OCI-LY7 (cell line): ENCODE results near the gene FAF2. TPM values are rescaled to one million over a fixed set of nuclear protein-coding genes. Genes with fewer than 3 reads are reported as not detected.

Source experiments
- BruUV-seq: library from RNA; stranded (reverse); fragments of 400-500 nt; replicated peaks from 2 replicates; lab custom pipeline; 2021; lab: Mats Ljungman, UMichigan
- CTCF ChIA-PET: fragments of 300-600 bp; sonication (Branson Sonifier 250); formaldehyde crosslinking; loops from one replicate; lab custom pipeline; 2022; ENCODE audit warnings: antibody characterized with exemption; ENCODE audit not compliant: unreplicated experiment; lab: Charles Lee
- POLR2A ChIA-PET: fragments of 300-600 bp; sonication (Branson Sonifier 250); formaldehyde crosslinking; loops from one replicate; lab custom pipeline; 2022; ENCODE audit warnings: antibody characterized with exemption; lab: Charles Lee
- DNase-seq: peaks from one replicate; pipeline ENCODE4 v3.0.0-alpha.2; 2015; ENCODE audit warnings: low spot score
- H2AFZ ChIP-seq: fragments of 200-600 bp; sonication (generic), shearing (Covaris generic); 2 replicates; pipeline ENCODE4 v1.6.1; 2014; ENCODE audit warnings: mild to moderate bottlenecking, antibody characterized with exemption, low read length, moderate library complexity
- H3K27ac ChIP-seq: fragments of 200-600 bp; sonication (generic); 2 replicates; pipeline ENCODE4 v1.5.1; 2014; ENCODE audit warnings: mixed run types, low read depth, mild to moderate bottlenecking, moderate library complexity, low read length, inconsistent platforms; ENCODE audit not compliant: poor library complexity, severe bottlenecking
- H3K36me3 ChIP-seq: fragments of 200-600 bp; sonication (generic); 2 replicates; pipeline ENCODE4 v1.6.1; 2014; ENCODE audit warnings: mild to moderate bottlenecking, antibody characterized with exemption, low read length, moderate library complexity, mixed read lengths; ENCODE audit not compliant: insufficient read depth
- H3K4me1 ChIP-seq: fragments of 200-600 bp; sonication (generic); 2 replicates; pipeline ENCODE4 v1.5.1; 2014; ENCODE audit warnings: mild to moderate bottlenecking, low read length; ENCODE audit not compliant: insufficient read depth, poor library complexity, severe bottlenecking
- H3K4me2 ChIP-seq: fragments of 200-600 bp; sonication (generic); 2 replicates; pipeline ENCODE4 v1.6.1; 2014; ENCODE audit warnings: mild to moderate bottlenecking, low read length
- H3K4me3 ChIP-seq: fragments of 200-600 bp; sonication (generic); 2 replicates; pipeline ENCODE4 v1.5.1; 2014; ENCODE audit warnings: mild to moderate bottlenecking, low read depth, low read length; ENCODE audit not compliant: poor library complexity, severe bottlenecking
- H3K79me2 ChIP-seq: fragments of 200-600 bp; sonication (generic); 2 replicates; pipeline ENCODE4 v1.6.1; 2016; ENCODE audit warnings: low read depth, mild to moderate bottlenecking, low read length, moderate library complexity, mixed read lengths; ENCODE audit not compliant: insufficient read depth
- H3K9me2 ChIP-seq: fragments of 200-600 bp; sonication (generic); 2 replicates; pipeline ENCODE4 v1.6.1; 2016; ENCODE audit warnings: mild to moderate bottlenecking, low read length, mixed read lengths; ENCODE audit not compliant: insufficient read depth
- H3K9me3 ChIP-seq: fragments of 200-600 bp; sonication (generic); 2 replicates; pipeline ENCODE4 v1.6.1; 2014; ENCODE audit warnings: mild to moderate bottlenecking, mixed run types, low read length, mixed read lengths
- H4K20me1 ChIP-seq: fragments of 200-600 bp; sonication (generic); 2 replicates; pipeline ENCODE4 v1.6.1; 2014; ENCODE audit warnings: mild to moderate bottlenecking, antibody characterized with exemption, low read length, moderate library complexity, mixed read lengths; ENCODE audit not compliant: insufficient read depth
- EZH2phosphoT487 ChIP-seq: fragments of 200-600 bp; sonication (generic); IDR thresholded peaks from 2 replicates; pipeline ENCODE4 v1.6.1; 2018; ENCODE audit warnings: low read depth, borderline replicate concordance, mild to moderate bottlenecking, mixed run types, antibody characterized with exemption, low read length, moderate library complexity, mixed read lengths
- intact Hi-C: fragments of 100-400 bp; cut with micrococcal nuclease; formaldehyde crosslinking; loops from one replicate; pipeline ENCODE4 v1.10.0; 2022; ENCODE audit not compliant: unreplicated experiment
- total RNA-seq, 2 experiments: library from RNA; depleted of rRNA in 1 of 2; stranded (reverse); fragments of >200 nt in 1 of 2; shearing (Covaris generic) in 1 of 2; gene quantifications; 2 replicates each; pipeline ENCODE4 v1.2.3, GENCODE V29; 2014 to 2022
- TF ChIP-seq, protein P1 (sequence below): fragments of 200-600 bp; sonication (generic); conservative IDR thresholded peaks from 2 replicates; pipeline ENCODE4 v1.5.1; 2014; ENCODE audit warnings: mild to moderate bottlenecking, antibody characterized with exemption, low read length, moderate library complexity, mixed read lengths

FAF2 gene
- total RNA-seq, 2 experiments from 2014 or later: 36.9 to 49.7 TPM

DNA sequence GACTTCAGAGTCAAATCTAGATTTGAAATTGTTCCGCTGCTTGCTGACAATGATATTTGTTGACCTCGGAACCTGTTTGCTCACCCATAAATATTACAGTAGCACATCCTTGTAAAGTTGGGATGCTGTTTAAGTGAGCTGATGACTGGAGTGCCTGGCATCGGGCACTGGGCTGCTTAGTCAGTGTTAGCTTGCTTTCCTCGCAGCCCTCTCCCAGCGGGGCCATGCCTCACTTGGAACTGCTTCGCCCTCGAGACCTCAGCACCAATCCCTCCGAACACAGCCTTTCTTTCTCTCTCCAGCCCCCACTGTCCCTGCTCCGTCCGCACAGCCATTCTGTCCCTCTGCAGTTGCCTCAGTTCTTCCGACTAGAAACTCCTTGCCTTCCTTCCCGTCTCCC lies 65.6 kb downstream of the FAF2 start:
- BruUV-seq: no TSS peak
- Histone ChIP-seq H3K4me3 (no peak overlapping the region), H3K4me1 (peaks cover 15% of the 10 kb centered on the region), H4K20me1 (no peaks in the 10 kb centered on the region), H3K9me3 (no peaks in the 10 kb centered on the region), H2AFZ (no peak overlapping the region), H3K36me3 (peaks cover 16% of the 10 kb centered on the region), H3K9me2 (no peaks in the 10 kb centered on the region), H3K79me2 (no peaks in the 10 kb centered on the region), H3K4me2 (no peak overlapping the region), H3K27ac (no peak overlapping the region)
- DNase-seq: no peak
- CTCF ChIA-PET: no interaction called here
- no peak for TF ChIP-seq EZH2phosphoT487
- TF ChIP-seq, protein P1, sequence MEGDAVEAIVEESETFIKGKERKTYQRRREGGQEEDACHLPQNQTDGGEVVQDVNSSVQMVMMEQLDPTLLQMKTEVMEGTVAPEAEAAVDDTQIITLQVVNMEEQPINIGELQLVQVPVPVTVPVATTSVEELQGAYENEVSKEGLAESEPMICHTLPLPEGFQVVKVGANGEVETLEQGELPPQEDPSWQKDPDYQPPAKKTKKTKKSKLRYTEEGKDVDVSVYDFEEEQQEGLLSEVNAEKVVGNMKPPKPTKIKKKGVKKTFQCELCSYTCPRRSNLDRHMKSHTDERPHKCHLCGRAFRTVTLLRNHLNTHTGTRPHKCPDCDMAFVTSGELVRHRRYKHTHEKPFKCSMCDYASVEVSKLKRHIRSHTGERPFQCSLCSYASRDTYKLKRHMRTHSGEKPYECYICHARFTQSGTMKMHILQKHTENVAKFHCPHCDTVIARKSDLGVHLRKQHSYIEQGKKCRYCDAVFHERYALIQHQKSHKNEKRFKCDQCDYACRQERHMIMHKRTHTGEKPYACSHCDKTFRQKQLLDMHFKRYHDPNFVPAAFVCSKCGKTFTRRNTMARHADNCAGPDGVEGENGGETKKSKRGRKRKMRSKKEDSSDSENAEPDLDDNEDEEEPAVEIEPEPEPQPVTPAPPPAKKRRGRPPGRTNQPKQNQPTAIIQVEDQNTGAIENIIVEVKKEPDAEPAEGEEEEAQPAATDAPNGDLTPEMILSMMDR: no peak
- POLR2A ChIA-PET: interaction anchor here (0.6 to 1.3 kb wide), 2 partner anchors 10 to 23 kb away, joined by 5 to 7 read pairs; partner anchors contain the start of gene RNF44
- intact Hi-C loops: no loop called here

DNA sequence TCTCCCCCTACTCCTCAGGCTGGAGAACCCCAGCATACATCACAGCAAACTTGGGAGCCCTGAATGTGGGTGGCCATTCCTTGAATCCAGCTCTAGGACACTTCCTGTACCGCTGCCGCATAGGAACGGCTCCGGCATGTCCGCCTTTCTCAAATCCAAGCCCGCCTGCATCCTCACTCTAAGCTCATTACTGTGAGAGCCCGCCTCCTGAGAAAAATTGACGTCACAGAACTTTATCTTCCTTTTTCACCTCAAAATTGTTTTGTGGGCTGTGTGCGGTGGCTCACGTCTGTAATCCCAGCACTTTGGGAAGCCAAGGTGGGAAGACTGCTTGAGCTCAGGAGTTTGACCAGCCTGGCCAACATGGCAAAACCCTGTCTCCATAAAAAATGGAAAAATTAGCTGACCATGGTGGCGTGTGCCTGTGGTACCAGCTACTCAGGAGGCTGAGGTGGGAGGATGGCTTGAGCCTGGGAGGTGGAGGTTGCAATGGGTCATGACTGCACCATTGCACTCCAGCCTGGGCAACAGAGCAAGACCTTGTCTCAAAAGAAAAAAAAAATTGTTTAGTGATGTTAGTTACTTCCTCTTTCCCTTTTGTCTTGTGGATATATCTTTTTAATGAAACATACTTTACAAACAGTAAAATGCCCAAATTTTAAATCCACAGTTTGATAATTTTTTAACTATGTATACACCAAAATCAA lies 66.2 kb downstream of the FAF2 start:
- DNase-seq: peak; percentile 37
- no peaks in the 10 kb centered on the region for H3K79me2 ChIP-seq
- peaks cover 15% of the 10 kb centered on the region for H3K4me1 ChIP-seq
- H3K27ac ChIP-seq: no peak overlapping the region
- peak overlapping the region; percentile 32; the same call in 1 of the 2 replicates for H3K4me2 ChIP-seq
- no peaks in the 10 kb centered on the region for H4K20me1 ChIP-seq
- H2AFZ ChIP-seq: peak overlapping the region; percentile 26; the same call in 1 of the 2 replicates
- ChIA-PET CTCF (no interaction called here), POLR2A (interaction anchor here (0.6 to 1.3 kb wide), 3 partner anchors 9 to 23 kb away, joined by 3 to 7 read pairs (median 5); partner anchors contain the start of gene RNF44)
- peaks cover 10% of the 10 kb centered on the region for H3K36me3 ChIP-seq
- no peaks in the 10 kb centered on the region for H3K9me2 ChIP-seq
- TF ChIP-seq, protein P1: no peak
- no peak for TF ChIP-seq EZH2phosphoT487
- H3K4me3 ChIP-seq: no peak overlapping the region
- intact Hi-C loops: no loop called here
- H3K9me3 ChIP-seq: no peaks in the 10 kb centered on the region
- BruUV-seq: no TSS peak

DNA sequence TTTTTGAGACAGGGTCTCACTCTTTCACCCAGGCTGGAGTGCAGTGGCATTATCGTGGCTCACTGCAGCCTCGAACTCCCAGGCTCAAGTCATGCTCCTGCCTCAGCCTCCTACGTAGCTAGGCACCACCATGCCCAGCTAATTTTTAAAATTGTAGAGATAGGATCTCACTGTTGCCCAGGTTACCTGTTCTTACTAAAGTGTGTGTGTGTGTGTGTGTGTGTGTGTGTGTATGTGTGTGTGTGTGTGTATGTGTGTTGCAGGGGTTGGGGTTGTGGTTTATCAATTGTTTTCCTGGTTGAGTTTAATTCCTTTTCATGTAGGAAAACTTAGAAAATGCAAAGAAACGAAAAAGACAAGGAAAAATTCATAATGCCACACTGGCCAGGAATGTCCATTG lies 67.2 kb downstream of the FAF2 start:
- Histone ChIP-seq H3K27ac (no peak overlapping the region), H3K9me2 (no peaks in the 10 kb centered on the region), H3K79me2 (no peaks in the 10 kb centered on the region), H3K4me3 (no peak overlapping the region), H3K4me2 (no peak overlapping the region; the same call in 1 of the 2 replicates), H3K36me3 (0 out of 2 replicates have a peak, but pooled peaks cover under 1% of the 10 kb centered on the region), H4K20me1 (no peaks in the 10 kb centered on the region), H3K9me3 (no peaks in the 10 kb centered on the region), H2AFZ (peak overlapping the region; percentile 27; the same call in 1 of the 2 replicates), H3K4me1 (peaks cover 15% of the 10 kb centered on the region)
- intact Hi-C loops: no loop called here
- no TSS peak for BruUV-seq
- CTCF ChIA-PET: no interaction called here
- POLR2A ChIA-PET: interaction anchor here (0.6 kb wide), 1 partner anchor 1040 kb away, joined by 3 read pairs; no protein-coding TSS in a partner anchor
- TF ChIP-seq, protein P1: no peak
- TF ChIP-seq EZH2phosphoT487: no peak
- no peak for DNase-seq
